OCI-LY3 (cell line): ENCODE measurements around the gene SEBOX.

ENCODE experiments used
- CTCF ChIP-seq: fragments of 200-600, 300-600 bp; sonication (generic); IDR thresholded peaks from 2 replicates; pipeline ENCODE4 v1.5.1; 2014; ENCODE audit warnings: antibody characterized with exemption, low read length, low read depth
- EZH2phosphoT487 ChIP-seq: fragments of 200-600 bp; shearing (Covaris generic); IDR thresholded peaks from 2 replicates; pipeline ENCODE4 v1.6.1; 2018; ENCODE audit warnings: antibody characterized with exemption, mixed run types, low read depth

DNA sequence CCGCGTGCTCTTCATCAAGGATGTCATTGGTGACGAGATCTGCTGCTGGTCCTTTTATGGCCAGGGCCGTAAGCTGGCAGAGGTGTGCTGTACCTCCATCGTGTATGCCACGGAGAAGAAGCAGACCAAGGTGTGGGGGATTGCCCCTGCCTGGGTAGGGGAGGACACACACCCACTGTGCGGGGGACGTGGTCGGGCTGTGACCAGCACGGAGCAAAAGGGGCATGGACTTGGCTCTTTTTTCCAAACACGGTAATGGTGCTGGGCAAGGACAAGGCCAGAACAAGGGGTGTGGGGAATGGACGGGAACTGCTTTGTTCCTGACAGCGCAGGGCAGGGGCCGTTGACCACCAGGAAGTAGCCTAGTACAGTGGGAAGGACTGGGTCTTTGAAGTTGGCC is 22.7 kb downstream of the SEBOX start:
- TF ChIP-seq CTCF (no peak), EZH2phosphoT487 (no peak)
